ENCODE measurements around the gene NEGR1.

- TF ChIP-seq POLR2A (IDR thresholded peaks at IDR 0.05), result no peak
- no peak for TF ChIP-seq CTCF (IDR thresholded peaks at IDR 0.05 in 8 of 11, conservative IDR thresholded peaks at IDR 0.05 in 3 of 11)
- no peak for TF ChIP-seq POLR2AphosphoS5 (IDR thresholded peaks at IDR 0.05)
Measured at GRCh38 chr1:72056516-72056915, 225.8 kb downstream of the NEGR1 start.
